GM12878 (cell line): ENCODE results near the gene PDGFA. TPM values are rescaled to one million over a fixed set of nuclear protein-coding genes. Genes with fewer than 3 reads are reported as not detected.

ENCODE experiments used
- ATAC-seq: fragments of 200-7000 bp; cut with Tn5 transposase; 3 replicates; pipeline ENCODE4 v1.9.1; 2020; ENCODE audit warnings: mild to moderate bottlenecking, moderate library complexity
- BruUV-seq: library from RNA; stranded (reverse); fragments of 400-500 nt; replicated peaks from 2 replicates; lab custom pipeline; 2021; lab: Mats Ljungman, UMichigan
- CTCF ChIA-PET: fragments of 300-600 bp; sonication (Branson Sonifier 250); formaldehyde crosslinking; extraction: SDS; loops from one replicate; lab custom pipeline; 2021; ENCODE audit warnings: inconsistent platforms; lab: Yijun Ruan, JAX
- POLR2A ChIA-PET: fragments of 350-600 bp; formaldehyde crosslinking; extraction: SDS; loops from one replicate; lab custom pipeline; 2021; ENCODE audit warnings: inconsistent platforms; lab: Charles Lee
- RAD21 ChIA-PET: fragments of 300-600 bp; sonication (Branson Sonifier 250); formaldehyde crosslinking; loops from one replicate; lab custom pipeline; 2023; ENCODE audit warnings: antibody characterized with exemption; ENCODE audit not compliant: unreplicated experiment; lab: Charles Lee
- SMC1A ChIA-PET: fragments of 300-600 bp; sonication (Branson Sonifier 250); formaldehyde crosslinking; loops from one replicate; lab custom pipeline; 2023; ENCODE audit not compliant: unreplicated experiment, uncharacterized antibody; lab: Charles Lee
- DNase-seq: peaks from one replicate; pipeline ENCODE4 v3.0.0-alpha.2; 2011; ENCODE audit warnings: low read depth, low spot score
- FAIRE-seq: peaks from 3 replicates; lab custom pipeline; 2011; peaks lifted over from hg19 to GRCh38; lab: Jason Lieb, UNC
- H2AFZ ChIP-seq: 2 replicates; pipeline ENCODE4 v1.6.0; 2011; ENCODE audit warnings: low read depth, low read length, control low read depth; ENCODE audit not compliant: control insufficient read depth
- H3K27ac ChIP-seq: 2 replicates; pipeline ENCODE4 v1.5.1; 2011; ENCODE audit warnings: control low read depth; ENCODE audit not compliant: control insufficient read depth, insufficient read depth
- H3K27me3 ChIP-seq, 2 experiments: replicated peaks in 1 of 2; 2 replicates each; pipeline versions ENCODE4 v1.6.0 to v1.6.1; 2011; ENCODE audit warnings: low read length in 1 of 2; ENCODE audit not compliant: control insufficient read depth in 2 of 2, insufficient read depth in 2 of 2
- H3K36me3 ChIP-seq, 2 experiments: 2 replicates each; pipeline ENCODE4 v1.5.1; 2011; ENCODE audit warnings: low read length in 1 of 2; ENCODE audit not compliant: control insufficient read depth in 2 of 2, insufficient read depth in 2 of 2
- H3K4me1 ChIP-seq: 2 replicates; pipeline ENCODE4 v1.6.1; 2011; ENCODE audit warnings: mild to moderate bottlenecking, low read length, moderate library complexity, mixed read lengths; ENCODE audit not compliant: control insufficient read depth, insufficient read depth
- H3K4me2 ChIP-seq: 2 replicates; pipeline ENCODE4 v1.6.0; 2011; ENCODE audit warnings: control low read depth; ENCODE audit not compliant: control insufficient read depth, insufficient read depth
- H3K4me3 ChIP-seq: fragments of 200-600 bp; sonication (generic); 2 replicates; pipeline ENCODE4 v1.5.1; 2016
- H3K79me2 ChIP-seq: 2 replicates; pipeline ENCODE4 v1.6.0; 2011; ENCODE audit warnings: low read length; ENCODE audit not compliant: control insufficient read depth, insufficient read depth
- H3K9ac ChIP-seq: 2 replicates; pipeline ENCODE4 v1.8.0; 2011; ENCODE audit warnings: low read length, control low read depth, mixed read lengths; ENCODE audit not compliant: control insufficient read depth, insufficient read depth
- H3K9me3 ChIP-seq: replicated peaks from 3 replicates; pipeline ENCODE4 v1.5.1; 2011; ENCODE audit warnings: mild to moderate bottlenecking, low read length; ENCODE audit not compliant: control insufficient read depth, insufficient read depth
- H4K20me1 ChIP-seq: 2 replicates; pipeline ENCODE4 v1.6.0; 2011; ENCODE audit not compliant: control insufficient read depth, insufficient read depth
- CREB1 ChIP-seq: IDR thresholded peaks from 2 replicates; pipeline ENCODE4 v1.6.1; 2012; ENCODE audit warnings: low read depth, mild to moderate bottlenecking, inconsistent platforms
- EZH2 ChIP-seq: IDR thresholded peaks from 2 replicates; pipeline ENCODE4 v1.6.1; 2012; ENCODE audit warnings: low read depth, mild to moderate bottlenecking, control low read depth, inconsistent platforms, low read length, borderline replicate concordance; ENCODE audit not compliant: control insufficient read depth
- KLF5 ChIP-seq: fragments of 450-650 bp; IDR thresholded peaks from 2 replicates; pipeline ENCODE4 v1.6.1; 2014; ENCODE audit warnings: mild to moderate bottlenecking; ENCODE audit not compliant: partially characterized antibody
- MEF2A ChIP-seq: IDR thresholded peaks from 2 replicates; pipeline ENCODE4 v1.6.1; 2011; ENCODE audit warnings: low read depth, mild to moderate bottlenecking, low read length, moderate library complexity; ENCODE audit not compliant: insufficient read depth
- NR2F1 ChIP-seq: fragments of 450-650 bp; conservative IDR thresholded peaks from 2 replicates; pipeline ENCODE4 v1.6.1; 2017; ENCODE audit warnings: mild to moderate bottlenecking
- POLR2A ChIP-seq: IDR thresholded peaks from 2 replicates; pipeline ENCODE4 v1.6.1; 2011; ENCODE audit warnings: low read depth, mild to moderate bottlenecking, low read length
- POU2F2 ChIP-seq: IDR thresholded peaks from 3 replicates; pipeline ENCODE4 v1.6.1; 2011; ENCODE audit warnings: low read depth, mild to moderate bottlenecking, low read length, borderline replicate concordance
- RB1 ChIP-seq: fragments of 450-650 bp; formaldehyde crosslinking; IDR thresholded peaks from 2 replicates; pipeline ENCODE4 v1.6.1; 2017; ENCODE audit warnings: mild to moderate bottlenecking, borderline replicate concordance
- RBBP5 ChIP-seq: fragments of 200-600 bp; sonication (generic); conservative IDR thresholded peaks from 2 replicates; pipeline ENCODE4 v1.6.1; 2016
- RELA ChIP-seq: fragments of 450-650 bp; IDR thresholded peaks from 2 replicates; pipeline ENCODE4 v1.8.0; 2014; ENCODE audit warnings: borderline replicate concordance; ENCODE audit not compliant: partially characterized antibody
- TBL1XR1 ChIP-seq: IDR thresholded peaks from 2 replicates; pipeline ENCODE4 v1.6.1; 2012; ENCODE audit warnings: low read depth, low read length, improper control_type of control experiment
- ZNF384 ChIP-seq: IDR thresholded peaks from 2 replicates; pipeline ENCODE4 v1.6.1; 2012; ENCODE audit warnings: low read depth, mild to moderate bottlenecking, low read length, improper control_type of control experiment, borderline replicate concordance
- WGBS: methylation state at CpG from one replicate; pipeline ENCODE4 v1.1.6; 2016; ENCODE audit warnings: low lambda C conversion rate; ENCODE audit not compliant: insufficient replicate concordance, insufficient coverage; ENCODE audit errors: missing lambda C conversion rate; 5-methylcytosine and 5-hydroxymethylcytosine counted together
- in situ Hi-C: fragments of 300-500 bp; cut with MboI; formaldehyde crosslinking; loops from 9 replicates; pipeline ENCODE4 v1.14.3; 2018; ENCODE audit warnings: mixed read lengths
- intact Hi-C: fragments of 100-400 bp; cut with micrococcal nuclease; formaldehyde crosslinking; loops from one replicate; pipeline ENCODE4 v1.14.2; 2022; ENCODE audit not compliant: unreplicated experiment
- polyA plus RNA-seq, 11 experiments: library from polyadenylated mRNA; depleted of rRNA in 4 of 11; unstranded in 6 of 11; stranded (reverse) in 5 of 11; fragments of >200 nt; fragmentation: Nextera tagmentation in 4 of 11; fragmentation: Illumina TruSeq in 1 of 11; extraction: Ambion mirVana in 4 of 11; extraction: Trizol in 1 of 11; gene quantifications; 1 replicate in 1 of 11; 2 replicates in 10 of 11; pipeline versions ENCODE4 v1.2.1 to v1.2.3, GENCODE V29; 2011 to 2016; ENCODE audit warnings: inconsistent platforms in 2 of 11, missing spikeins in 2 of 11, low read depth in 1 of 11
- total RNA-seq, 4 experiments: library from RNA; depleted of rRNA in 3 of 4; stranded (reverse); fragments of >200 nt in 3 of 4; fragmentation: Illumina TruSeq in 1 of 4; extraction: Trizol in 1 of 4; gene quantifications; 2 replicates each; pipeline versions ENCODE4 v1.2.1 to v1.2.3, GENCODE V29; 2013 to 2021
- TF ChIP-seq, protein P1 (sequence below): IDR thresholded peaks from 2 replicates; pipeline ENCODE4 v1.6.1; 2011; ENCODE audit warnings: mild to moderate bottlenecking, low read depth, low read length, moderate library complexity; ENCODE audit not compliant: insufficient replicate concordance
- TF ChIP-seq, protein P2 (sequence below): IDR thresholded peaks from 2 replicates; pipeline ENCODE4 v1.6.1; 2012; ENCODE audit warnings: low read depth, low read length, improper control_type of control experiment
- TF ChIP-seq, protein P3 (sequence below): fragments of 450-650 bp; IDR thresholded peaks from 2 replicates; pipeline ENCODE4 v1.6.1; 2016; ENCODE audit warnings: mild to moderate bottlenecking
- TF ChIP-seq, protein P4 (sequence below): fragments of 450-650 bp; IDR thresholded peaks from 2 replicates; pipeline ENCODE4 v1.6.1; 2017; ENCODE audit warnings: low read depth, mild to moderate bottlenecking, moderate library complexity
- TF ChIP-seq, protein P5 (sequence below): fragments of 450-650 bp; IDR thresholded peaks from 2 replicates; pipeline ENCODE4 v1.6.1; 2017; ENCODE audit warnings: mild to moderate bottlenecking

Gene PDGFA
- total and polyA plus RNA-seq, 10 of the 15 experiments (the other 5 are each of a cell fraction or from before 2014, with no cell fraction given) = 2.5 to 10.0 (median 5.6) TPM

DNA sequence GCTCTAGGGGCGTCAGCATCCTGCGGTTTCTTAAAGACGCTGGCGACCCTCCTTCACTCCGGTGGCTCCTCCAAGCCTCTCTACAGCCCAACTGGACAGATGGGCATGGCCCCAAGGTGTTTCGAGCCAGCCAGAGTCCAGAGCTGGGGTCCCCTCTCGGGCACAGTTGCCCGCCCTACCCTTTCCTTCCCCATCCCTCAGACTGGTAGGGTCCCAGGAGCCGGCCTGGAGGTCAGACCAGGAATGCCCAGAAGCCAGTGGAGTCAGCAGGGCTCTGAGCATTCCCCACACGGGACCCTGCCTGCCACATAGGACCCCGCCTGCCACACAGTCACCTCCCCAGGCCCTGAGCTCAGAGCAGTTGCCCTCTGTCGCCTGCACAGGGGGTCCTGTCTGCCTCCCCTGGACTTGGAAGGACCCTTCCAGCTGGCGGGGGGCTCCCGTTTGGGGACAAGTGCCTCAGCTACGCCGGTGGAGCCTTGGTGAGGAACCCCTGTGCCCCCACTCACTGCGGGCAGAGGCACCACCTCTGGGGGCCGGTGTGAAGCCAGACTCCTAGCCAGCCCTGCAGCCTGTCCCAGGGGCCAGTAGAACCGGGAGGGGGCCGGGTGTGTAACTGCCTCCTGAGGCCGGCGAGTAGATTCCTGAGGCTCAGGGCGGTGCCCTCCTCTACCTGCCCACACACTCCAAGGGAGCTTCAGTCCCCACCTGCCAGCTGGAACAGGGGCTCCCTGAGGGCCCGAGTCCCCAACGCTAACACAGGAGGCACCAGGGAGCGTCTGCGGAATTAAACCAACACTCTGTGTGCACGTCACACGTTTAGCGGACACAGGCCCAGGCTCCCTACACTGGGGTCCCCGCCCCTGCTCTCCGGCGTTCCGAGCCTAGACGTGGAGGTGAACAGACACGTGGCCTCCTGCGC, 19.4 kb upstream of the PDGFA start:
- Histone ChIP-seq H3K9me3 (no peaks in the 10 kb centered on the region; the same call in 2 of the 3 replicates), H3K79me2 (no peaks in the 10 kb centered on the region), H4K20me1 (no peaks in the 10 kb centered on the region), H3K4me1 (no peaks in the 10 kb centered on the region), H3K9ac (no peak overlapping the region), H3K4me2 (no peak overlapping the region), H3K27me3 (no peaks in the 10 kb centered on the region), H3K4me3 (no peak overlapping the region), H3K27ac (no peak overlapping the region), H2AFZ (no peak overlapping the region), H3K36me3 (no peaks in the 10 kb centered on the region)
- no TSS peak for BruUV-seq
- ChIA-PET SMC1A (no interaction called here), RAD21 (no interaction called here), POLR2A (no interaction called here), CTCF (no interaction called here)
- intact Hi-C loops (no loop called here), in situ Hi-C loops (no loop called here)
- DNase-seq (no peak), FAIRE-seq (no peak), ATAC-seq (no peak)
- TF ChIP-seq ZNF384 (no peak), CREB1 (no peak), RB1 (no peak), EZH2 (no peak), RELA (no peak), POLR2A (no peak), RBBP5 (no peak), NR2F1 (no peak), KLF5 (no peak), TBL1XR1 (no peak), POU2F2 (no peak), MEF2A (no peak)
- TF ChIP-seq, protein P1, sequence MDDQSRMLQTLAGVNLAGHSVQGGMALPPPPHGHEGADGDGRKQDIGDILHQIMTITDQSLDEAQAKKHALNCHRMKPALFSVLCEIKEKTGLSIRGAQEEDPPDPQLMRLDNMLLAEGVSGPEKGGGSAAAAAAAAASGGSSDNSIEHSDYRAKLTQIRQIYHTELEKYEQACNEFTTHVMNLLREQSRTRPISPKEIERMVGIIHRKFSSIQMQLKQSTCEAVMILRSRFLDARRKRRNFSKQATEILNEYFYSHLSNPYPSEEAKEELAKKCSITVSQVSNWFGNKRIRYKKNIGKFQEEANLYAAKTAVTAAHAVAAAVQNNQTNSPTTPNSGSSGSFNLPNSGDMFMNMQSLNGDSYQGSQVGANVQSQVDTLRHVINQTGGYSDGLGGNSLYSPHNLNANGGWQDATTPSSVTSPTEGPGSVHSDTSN = no peak
- TF ChIP-seq, protein P2, sequence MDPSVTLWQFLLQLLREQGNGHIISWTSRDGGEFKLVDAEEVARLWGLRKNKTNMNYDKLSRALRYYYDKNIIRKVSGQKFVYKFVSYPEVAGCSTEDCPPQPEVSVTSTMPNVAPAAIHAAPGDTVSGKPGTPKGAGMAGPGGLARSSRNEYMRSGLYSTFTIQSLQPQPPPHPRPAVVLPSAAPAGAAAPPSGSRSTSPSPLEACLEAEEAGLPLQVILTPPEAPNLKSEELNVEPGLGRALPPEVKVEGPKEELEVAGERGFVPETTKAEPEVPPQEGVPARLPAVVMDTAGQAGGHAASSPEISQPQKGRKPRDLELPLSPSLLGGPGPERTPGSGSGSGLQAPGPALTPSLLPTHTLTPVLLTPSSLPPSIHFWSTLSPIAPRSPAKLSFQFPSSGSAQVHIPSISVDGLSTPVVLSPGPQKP = no peak
- TF ChIP-seq, protein P3, sequence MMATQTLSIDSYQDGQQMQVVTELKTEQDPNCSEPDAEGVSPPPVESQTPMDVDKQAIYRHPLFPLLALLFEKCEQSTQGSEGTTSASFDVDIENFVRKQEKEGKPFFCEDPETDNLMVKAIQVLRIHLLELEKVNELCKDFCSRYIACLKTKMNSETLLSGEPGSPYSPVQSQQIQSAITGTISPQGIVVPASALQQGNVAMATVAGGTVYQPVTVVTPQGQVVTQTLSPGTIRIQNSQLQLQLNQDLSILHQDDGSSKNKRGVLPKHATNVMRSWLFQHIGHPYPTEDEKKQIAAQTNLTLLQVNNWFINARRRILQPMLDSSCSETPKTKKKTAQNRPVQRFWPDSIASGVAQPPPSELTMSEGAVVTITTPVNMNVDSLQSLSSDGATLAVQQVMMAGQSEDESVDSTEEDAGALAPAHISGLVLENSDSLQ = no peak
- TF ChIP-seq, protein P4, sequence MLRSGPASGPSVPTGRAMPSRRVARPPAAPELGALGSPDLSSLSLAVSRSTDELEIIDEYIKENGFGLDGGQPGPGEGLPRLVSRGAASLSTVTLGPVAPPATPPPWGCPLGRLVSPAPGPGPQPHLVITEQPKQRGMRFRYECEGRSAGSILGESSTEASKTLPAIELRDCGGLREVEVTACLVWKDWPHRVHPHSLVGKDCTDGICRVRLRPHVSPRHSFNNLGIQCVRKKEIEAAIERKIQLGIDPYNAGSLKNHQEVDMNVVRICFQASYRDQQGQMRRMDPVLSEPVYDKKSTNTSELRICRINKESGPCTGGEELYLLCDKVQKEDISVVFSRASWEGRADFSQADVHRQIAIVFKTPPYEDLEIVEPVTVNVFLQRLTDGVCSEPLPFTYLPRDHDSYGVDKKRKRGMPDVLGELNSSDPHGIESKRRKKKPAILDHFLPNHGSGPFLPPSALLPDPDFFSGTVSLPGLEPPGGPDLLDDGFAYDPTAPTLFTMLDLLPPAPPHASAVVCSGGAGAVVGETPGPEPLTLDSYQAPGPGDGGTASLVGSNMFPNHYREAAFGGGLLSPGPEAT = no peak
- TF ChIP-seq, protein P5, sequence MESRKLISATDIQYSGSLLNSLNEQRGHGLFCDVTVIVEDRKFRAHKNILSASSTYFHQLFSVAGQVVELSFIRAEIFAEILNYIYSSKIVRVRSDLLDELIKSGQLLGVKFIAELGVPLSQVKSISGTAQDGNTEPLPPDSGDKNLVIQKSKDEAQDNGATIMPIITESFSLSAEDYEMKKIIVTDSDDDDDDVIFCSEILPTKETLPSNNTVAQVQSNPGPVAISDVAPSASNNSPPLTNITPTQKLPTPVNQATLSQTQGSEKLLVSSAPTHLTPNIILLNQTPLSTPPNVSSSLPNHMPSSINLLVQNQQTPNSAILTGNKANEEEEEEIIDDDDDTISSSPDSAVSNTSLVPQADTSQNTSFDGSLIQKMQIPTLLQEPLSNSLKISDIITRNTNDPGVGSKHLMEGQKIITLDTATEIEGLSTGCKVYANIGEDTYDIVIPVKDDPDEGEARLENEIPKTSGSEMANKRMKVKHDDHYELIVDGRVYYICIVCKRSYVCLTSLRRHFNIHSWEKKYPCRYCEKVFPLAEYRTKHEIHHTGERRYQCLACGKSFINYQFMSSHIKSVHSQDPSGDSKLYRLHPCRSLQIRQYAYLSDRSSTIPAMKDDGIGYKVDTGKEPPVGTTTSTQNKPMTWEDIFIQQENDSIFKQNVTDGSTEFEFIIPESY = no peak
- WGBS = 62% methylated on average over 29 of the region's 37 CpGs
